SJCRH30 (cell line): ENCODE measurements around the gene UGT2A1. TPM values are rescaled to one million over a fixed set of nuclear protein-coding genes. Genes with fewer than 3 reads are reported as not detected.

Source experiments
- DNase-seq, 2 experiments: peaks; one replicate each; pipeline ENCODE4 v3.0.0-alpha.2; 2015 to 2020
- H3K27ac ChIP-seq: fragments of 250-450 bp; sonication (Bioruptor Pico); 2 replicates; pipeline ENCODE4 v1.5.1; 2020; ENCODE audit warnings: mild to moderate bottlenecking, moderate library complexity
- H3K27me3 ChIP-seq: fragments of 250-450 bp; sonication (Bioruptor Pico); 2 replicates; pipeline ENCODE4 v1.5.1; 2020; ENCODE audit warnings: mild to moderate bottlenecking, moderate library complexity
- H3K36me3 ChIP-seq: fragments of 250-450 bp; sonication (Bioruptor Pico); 2 replicates; pipeline ENCODE4 v1.5.1; 2020; ENCODE audit warnings: mild to moderate bottlenecking, moderate library complexity
- H3K4me1 ChIP-seq: fragments of 250-450 bp; sonication (Bioruptor Pico); 2 replicates; pipeline ENCODE4 v1.5.1; 2020; ENCODE audit warnings: mild to moderate bottlenecking, moderate library complexity
- H3K4me3 ChIP-seq: fragments of 250-450 bp; sonication (Bioruptor Pico); 2 replicates; pipeline ENCODE4 v1.5.1; 2020; ENCODE audit warnings: mild to moderate bottlenecking, moderate library complexity
- H3K9me3 ChIP-seq: fragments of 250-450 bp; sonication (Bioruptor Pico); replicated peaks from 2 replicates; pipeline ENCODE4 v1.5.1; 2020; ENCODE audit warnings: mild to moderate bottlenecking, moderate library complexity
- total RNA-seq: library from RNA; depleted of rRNA; stranded (reverse); fragments of >200 nt; shearing (Covaris generic); gene quantifications from 2 replicates; pipeline ENCODE4 v1.2.3, GENCODE V29; 2014; rRNA removed

The UGT2A1 gene
- total RNA-seq, 1 experiment from 2014 or later: not detected

DNA sequence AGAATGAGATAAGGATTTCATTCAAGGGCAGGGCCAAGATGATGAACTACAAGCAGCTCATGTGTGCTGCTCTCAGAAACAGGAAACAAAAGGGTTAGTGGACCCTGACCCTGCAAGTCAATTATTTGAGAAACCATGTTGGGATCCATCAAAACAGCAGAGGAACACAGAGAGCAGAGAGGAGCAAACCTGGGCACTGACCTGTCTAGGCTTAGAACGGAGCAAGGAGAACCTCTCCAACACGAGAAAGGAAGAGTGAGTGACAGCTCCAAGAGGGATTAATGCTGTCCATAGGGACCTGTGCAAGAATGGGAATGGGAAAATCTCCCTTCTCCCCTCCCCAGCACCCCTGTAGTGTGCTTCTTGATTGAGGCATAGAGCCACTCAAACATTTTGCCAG lies 103.4 kb downstream of the UGT2A1 start:
- no peak for DNase-seq
- Histone ChIP-seq H3K9me3 (no peaks in the 10 kb centered on the region), H3K4me3 (no peak overlapping the region), H3K27ac (no peak overlapping the region), H3K36me3 (no peaks in the 10 kb centered on the region; the same call in 1 of the 2 replicates), H3K27me3 (no peaks in the 10 kb centered on the region), H3K4me1 (peaks cover 15% of the 10 kb centered on the region)

GRCh38 chr4:69546134-69546765 lies 106.8 kb downstream of the UGT2A1 start:
- peak; percentile 60 to 71 for DNase-seq

More at GRCh38 chr4:69546134-69546765, 106.8 kb downstream of the UGT2A1 start:
- Histone ChIP-seq H3K36me3 (no peaks in the 10 kb centered on the region), H3K4me3 (peak overlapping the region; percentile 25), H3K27me3 (no peaks in the 10 kb centered on the region), H3K9me3 (no peaks in the 10 kb centered on the region), H3K4me1 (peaks cover 18% of the 10 kb centered on the region), H3K27ac (peak overlapping the region; percentile 84)

Other genes starting within 250 kb of the UGT2A1 start
- 0.20 and 0.36 TPM in 2 replicates for gene UGT2B4, start 157.3 kb downstream of the UGT2A1 start, total RNA-seq
- not detected in 2 replicates for gene UGT2A2, start 13.6 kb downstream of the UGT2A1 start, total RNA-seq
- gene SULT1B1, start 107.4 kb upstream of the UGT2A1 start, total RNA-seq: 0.02 and 0.28 TPM in 2 replicates
- not detected in 2 replicates for gene SULT1E1, start 206.9 kb upstream of the UGT2A1 start, total RNA-seq